NCI-H1105 (cell line): ENCODE data around the gene TAS2R31.

Experiments
- DNase-seq: peaks from one replicate; lab custom pipeline; 2025; lab: John Stamatoyannopoulos, UW

TAS2R31 gene

GRCh38 chr12:10998204-10998603 lies 33.0 kb downstream of the TAS2R31 start, which contains the start of gene TAS2R20:
TSS of gene TAS2R20 (minus strand) at chr12:10998304. CDS start at chr12:10997875, 429 bp downstream.
- DNase-seq = no peak

GRCh38 chr12:10994307-10994706 lies 36.9 kb downstream of the TAS2R31 start:
- DNase-seq = no peak

GRCh38 chr12:10989107-10989506 lies 42.1 kb downstream of the TAS2R31 start:
- DNase-seq = no peak

GRCh38 chr12:10986812-10987211 lies 44.4 kb downstream of the TAS2R31 start, which contains the start of gene TAS2R50:
TSS of gene TAS2R50 (minus strand) at chr12:10986912. CDS start at chr12:10986860, 52 bp downstream.
- no peak for DNase-seq

- no peak for DNase-seq
Measured at GRCh38 chr12:10982244-10982643, 49.0 kb downstream of the TAS2R31 start.
